ENCODE data around the gene CBR4.

DNA sequence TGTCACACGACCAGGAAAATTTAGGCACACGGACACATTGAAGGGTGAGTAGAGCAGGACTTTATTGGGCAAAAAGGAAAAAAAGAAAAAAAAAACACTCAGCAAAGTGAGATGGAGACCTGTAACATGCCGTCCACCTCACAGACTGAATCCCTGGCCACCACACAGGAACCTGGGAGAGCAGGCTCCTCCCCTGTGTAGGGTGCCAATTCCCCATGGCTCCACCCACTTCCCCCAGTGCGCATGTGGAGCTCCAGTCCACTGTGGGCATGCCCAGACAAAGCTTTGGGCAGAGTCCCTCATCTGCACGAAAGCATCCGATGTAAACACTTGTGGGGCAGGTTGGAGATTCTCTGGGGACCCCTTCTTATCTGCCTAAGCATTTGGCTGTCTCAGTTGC lies 23.6 kb upstream of the CBR4 start:
- TF ChIP-seq, protein P1, sequence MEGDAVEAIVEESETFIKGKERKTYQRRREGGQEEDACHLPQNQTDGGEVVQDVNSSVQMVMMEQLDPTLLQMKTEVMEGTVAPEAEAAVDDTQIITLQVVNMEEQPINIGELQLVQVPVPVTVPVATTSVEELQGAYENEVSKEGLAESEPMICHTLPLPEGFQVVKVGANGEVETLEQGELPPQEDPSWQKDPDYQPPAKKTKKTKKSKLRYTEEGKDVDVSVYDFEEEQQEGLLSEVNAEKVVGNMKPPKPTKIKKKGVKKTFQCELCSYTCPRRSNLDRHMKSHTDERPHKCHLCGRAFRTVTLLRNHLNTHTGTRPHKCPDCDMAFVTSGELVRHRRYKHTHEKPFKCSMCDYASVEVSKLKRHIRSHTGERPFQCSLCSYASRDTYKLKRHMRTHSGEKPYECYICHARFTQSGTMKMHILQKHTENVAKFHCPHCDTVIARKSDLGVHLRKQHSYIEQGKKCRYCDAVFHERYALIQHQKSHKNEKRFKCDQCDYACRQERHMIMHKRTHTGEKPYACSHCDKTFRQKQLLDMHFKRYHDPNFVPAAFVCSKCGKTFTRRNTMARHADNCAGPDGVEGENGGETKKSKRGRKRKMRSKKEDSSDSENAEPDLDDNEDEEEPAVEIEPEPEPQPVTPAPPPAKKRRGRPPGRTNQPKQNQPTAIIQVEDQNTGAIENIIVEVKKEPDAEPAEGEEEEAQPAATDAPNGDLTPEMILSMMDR (conservative IDR thresholded peaks at IDR 0.05; ENCODE audit: low read depth in 2 of 2), result no peak
- TF ChIP-seq, protein P2, sequence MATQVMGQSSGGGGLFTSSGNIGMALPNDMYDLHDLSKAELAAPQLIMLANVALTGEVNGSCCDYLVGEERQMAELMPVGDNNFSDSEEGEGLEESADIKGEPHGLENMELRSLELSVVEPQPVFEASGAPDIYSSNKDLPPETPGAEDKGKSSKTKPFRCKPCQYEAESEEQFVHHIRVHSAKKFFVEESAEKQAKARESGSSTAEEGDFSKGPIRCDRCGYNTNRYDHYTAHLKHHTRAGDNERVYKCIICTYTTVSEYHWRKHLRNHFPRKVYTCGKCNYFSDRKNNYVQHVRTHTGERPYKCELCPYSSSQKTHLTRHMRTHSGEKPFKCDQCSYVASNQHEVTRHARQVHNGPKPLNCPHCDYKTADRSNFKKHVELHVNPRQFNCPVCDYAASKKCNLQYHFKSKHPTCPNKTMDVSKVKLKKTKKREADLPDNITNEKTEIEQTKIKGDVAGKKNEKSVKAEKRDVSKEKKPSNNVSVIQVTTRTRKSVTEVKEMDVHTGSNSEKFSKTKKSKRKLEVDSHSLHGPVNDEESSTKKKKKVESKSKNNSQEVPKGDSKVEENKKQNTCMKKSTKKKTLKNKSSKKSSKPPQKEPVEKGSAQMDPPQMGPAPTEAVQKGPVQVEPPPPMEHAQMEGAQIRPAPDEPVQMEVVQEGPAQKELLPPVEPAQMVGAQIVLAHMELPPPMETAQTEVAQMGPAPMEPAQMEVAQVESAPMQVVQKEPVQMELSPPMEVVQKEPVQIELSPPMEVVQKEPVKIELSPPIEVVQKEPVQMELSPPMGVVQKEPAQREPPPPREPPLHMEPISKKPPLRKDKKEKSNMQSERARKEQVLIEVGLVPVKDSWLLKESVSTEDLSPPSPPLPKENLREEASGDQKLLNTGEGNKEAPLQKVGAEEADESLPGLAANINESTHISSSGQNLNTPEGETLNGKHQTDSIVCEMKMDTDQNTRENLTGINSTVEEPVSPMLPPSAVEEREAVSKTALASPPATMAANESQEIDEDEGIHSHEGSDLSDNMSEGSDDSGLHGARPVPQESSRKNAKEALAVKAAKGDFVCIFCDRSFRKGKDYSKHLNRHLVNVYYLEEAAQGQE (IDR thresholded peaks at IDR 0.05; ENCODE audit: unreplicated experiment), result no peak
- TF ChIP-seq POLR2AphosphoS5 (IDR thresholded peaks at IDR 0.05; ENCODE audit: low read depth), result no peak
- TF ChIP-seq EZH2 (IDR thresholded peaks at IDR 0.05; ENCODE audit: low read depth, unreplicated experiment), result no peak
- TF ChIP-seq EZH2phosphoT487 (IDR thresholded peaks at IDR 0.05; ENCODE audit: unreplicated experiment), result no peak
- no peak for TF ChIP-seq ZNF114 (CRISPR knock-in tag; IDR thresholded peaks at IDR 0.05)
- no peak for TF ChIP-seq CREB1 (CRISPR knock-in tag; IDR thresholded peaks at IDR 0.05; ENCODE audit: low read depth)
- TF ChIP-seq STAT1 (IDR thresholded peaks at IDR 0.05; ENCODE audit: unreplicated experiment), result no peak

Measured in GM23338 (cell line).